MCF 10A (cell line): ENCODE measurements around the gene DRGX. TPM values are rescaled to one million over a fixed set of nuclear protein-coding genes. Genes with fewer than 3 reads are reported as not detected.

Source experiments
- BruUV-seq: library from RNA; stranded (reverse); fragments of 400-500 nt; replicated peaks from 2 replicates; lab custom pipeline; 2021; lab: Mats Ljungman, UMichigan
- CTCF ChIA-PET: fragments of 300-600 bp; sonication (Branson Sonifier 250); formaldehyde crosslinking; extraction: SDS; loops from one replicate; lab custom pipeline; 2021; ENCODE audit warnings: antibody characterized with exemption, inconsistent platforms; lab: Yijun Ruan, JAX
- POLR2A ChIA-PET: fragments of 300-600, 350-650 bp; sonication (Branson Sonifier 250); formaldehyde crosslinking; extraction: SDS; loops from one replicate; lab custom pipeline; 2020; ENCODE audit warnings: antibody characterized with exemption, inconsistent platforms; lab: Yijun Ruan, JAX
- DNase-seq: peaks from one replicate; pipeline ENCODE4 v3.0.0-alpha.2; 2018; ENCODE audit not compliant: unreplicated experiment
- H3K27ac Mint-ChIP-seq: one replicate; pipeline ENCODE4 v1.8.0; 2022; ENCODE audit warnings: mild to moderate bottlenecking, low read depth, mixed read lengths; ENCODE audit not compliant: unreplicated experiment
- H3K27me3 Mint-ChIP-seq: one replicate; pipeline ENCODE4 v1.8.0; 2022; ENCODE audit warnings: mixed read lengths; ENCODE audit not compliant: insufficient read depth, unreplicated experiment
- H3K36me3 Mint-ChIP-seq: one replicate; pipeline ENCODE4 v1.8.0; 2022; ENCODE audit warnings: mild to moderate bottlenecking, moderate library complexity, mixed read lengths; ENCODE audit not compliant: insufficient read depth, unreplicated experiment
- H3K4me1 Mint-ChIP-seq: one replicate; pipeline ENCODE4 v1.8.0; 2022; ENCODE audit warnings: mixed read lengths; ENCODE audit not compliant: insufficient read depth, unreplicated experiment
- H3K4me3 Mint-ChIP-seq: one replicate; pipeline ENCODE4 v1.8.0; 2022; ENCODE audit warnings: mild to moderate bottlenecking, moderate library complexity, mixed read lengths; ENCODE audit not compliant: unreplicated experiment
- H3K9me3 Mint-ChIP-seq: one replicate; pipeline ENCODE4 v1.8.0; 2022; ENCODE audit warnings: mixed read lengths; ENCODE audit not compliant: unreplicated experiment
- intact Hi-C: fragments of 100-400 bp; cut with micrococcal nuclease; formaldehyde crosslinking; loops from 2 replicates; pipeline ENCODE4 v1.14.1; 2022
- total RNA-seq: library from RNA; stranded (reverse); gene quantifications from 2 replicates; pipeline ENCODE4 v1.2.3, GENCODE V29; 2022
- TF ChIP-seq, protein P1 (sequence below): fragments of 200-600 bp; IDR thresholded peaks from one replicate; pipeline ENCODE4 v1.8.0; 2022; ENCODE audit warnings: antibody characterized with exemption, mild to moderate bottlenecking; ENCODE audit not compliant: unreplicated experiment

Gene DRGX
- total RNA-seq, 1 experiment from 2014 or later = not detected

DNA sequence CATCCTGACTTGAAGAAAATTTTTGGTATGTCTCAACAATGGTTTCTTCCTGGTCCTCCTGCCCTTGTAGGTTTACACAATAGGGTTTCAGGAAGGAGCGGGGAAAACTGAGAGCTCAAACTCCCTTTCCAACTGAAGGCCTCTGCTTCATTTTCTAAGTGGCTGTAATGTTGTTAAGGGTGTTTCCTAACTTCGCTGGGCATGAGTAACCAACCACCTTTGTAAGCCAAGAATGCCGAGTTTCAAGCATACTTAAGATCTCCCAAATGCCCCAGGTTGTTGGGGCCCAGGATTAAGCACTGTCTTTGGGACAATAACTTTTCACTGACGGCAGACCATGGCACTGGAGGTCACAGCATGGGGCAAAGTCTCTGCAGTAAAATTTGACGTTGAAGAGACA lies 33.6 kb upstream of the DRGX start:
- intact Hi-C loops = no loop called here
- Mint-ChIP-seq H3K36me3 (no peaks in the 10 kb centered on the region), H3K9me3 (peaks cover 8% of the 10 kb centered on the region), H3K27me3 (peaks cover 3% of the 10 kb centered on the region), H3K4me3 (no peak overlapping the region), H3K27ac (no peak overlapping the region), H3K4me1 (no peaks in the 10 kb centered on the region)
- ChIA-PET POLR2A (no interaction called here), CTCF (interaction anchor here (0.7 to 0.8 kb wide), 2 partner anchors 22 to 171 kb away, joined by 3 to 6 read pairs; no protein-coding TSS in a partner anchor)
- TF ChIP-seq, protein P1, sequence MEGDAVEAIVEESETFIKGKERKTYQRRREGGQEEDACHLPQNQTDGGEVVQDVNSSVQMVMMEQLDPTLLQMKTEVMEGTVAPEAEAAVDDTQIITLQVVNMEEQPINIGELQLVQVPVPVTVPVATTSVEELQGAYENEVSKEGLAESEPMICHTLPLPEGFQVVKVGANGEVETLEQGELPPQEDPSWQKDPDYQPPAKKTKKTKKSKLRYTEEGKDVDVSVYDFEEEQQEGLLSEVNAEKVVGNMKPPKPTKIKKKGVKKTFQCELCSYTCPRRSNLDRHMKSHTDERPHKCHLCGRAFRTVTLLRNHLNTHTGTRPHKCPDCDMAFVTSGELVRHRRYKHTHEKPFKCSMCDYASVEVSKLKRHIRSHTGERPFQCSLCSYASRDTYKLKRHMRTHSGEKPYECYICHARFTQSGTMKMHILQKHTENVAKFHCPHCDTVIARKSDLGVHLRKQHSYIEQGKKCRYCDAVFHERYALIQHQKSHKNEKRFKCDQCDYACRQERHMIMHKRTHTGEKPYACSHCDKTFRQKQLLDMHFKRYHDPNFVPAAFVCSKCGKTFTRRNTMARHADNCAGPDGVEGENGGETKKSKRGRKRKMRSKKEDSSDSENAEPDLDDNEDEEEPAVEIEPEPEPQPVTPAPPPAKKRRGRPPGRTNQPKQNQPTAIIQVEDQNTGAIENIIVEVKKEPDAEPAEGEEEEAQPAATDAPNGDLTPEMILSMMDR = no peak
- no TSS peak for BruUV-seq
- DNase-seq = no peak

DNA sequence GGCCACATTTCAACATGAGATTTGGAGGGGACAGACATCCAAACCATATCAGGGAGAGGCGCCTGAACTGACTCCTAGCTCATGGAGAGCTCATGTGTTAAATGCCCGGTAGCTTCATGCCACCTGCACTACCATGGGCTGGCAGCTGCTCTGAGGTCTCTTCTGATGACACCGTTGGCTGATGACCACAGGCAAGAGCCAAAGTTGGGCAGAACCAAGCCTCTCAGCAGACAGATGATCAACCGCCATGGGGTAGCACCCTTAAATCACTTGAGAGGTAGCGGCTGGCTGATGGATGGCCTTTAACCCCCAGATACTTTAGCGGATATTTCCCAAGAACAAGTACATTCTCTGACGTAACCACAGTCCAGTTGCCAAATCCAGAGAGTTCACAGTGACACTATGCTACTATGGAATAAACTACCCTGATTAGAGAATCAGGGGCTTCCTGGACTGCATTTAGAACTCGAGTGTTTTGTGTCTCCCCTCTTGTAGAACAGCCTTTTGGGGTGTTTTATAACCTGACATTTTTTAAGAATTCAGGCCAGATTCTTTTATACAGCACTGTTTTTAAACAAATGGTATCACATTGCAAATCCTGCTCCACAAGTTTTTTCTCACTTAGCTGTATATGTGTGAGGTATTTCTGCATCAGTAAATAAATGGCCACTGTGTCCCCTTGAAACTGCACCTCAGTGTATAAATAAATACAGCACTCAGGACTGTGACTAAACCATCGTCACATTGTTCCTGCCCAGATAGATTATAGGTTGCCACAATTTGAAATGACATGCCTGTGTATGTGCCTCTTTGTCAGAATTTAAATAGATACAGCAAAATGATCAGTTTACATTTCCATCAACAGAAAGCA lies 30.8 kb upstream of the DRGX start:
- H3K27me3 Mint-ChIP-seq = peaks cover 29% of the 10 kb centered on the region
- no peaks in the 10 kb centered on the region for H3K9me3 Mint-ChIP-seq
- intact Hi-C loops = no loop called here
- no TSS peak for BruUV-seq
- ChIA-PET POLR2A (no interaction called here), CTCF (interaction anchor here (0.6 to 1.3 kb wide), 2 partner anchors 19 to 1047 kb away, joined by 3 read pairs; no protein-coding TSS in a partner anchor)
- H3K27ac Mint-ChIP-seq = no peak overlapping the region
- no peaks in the 10 kb centered on the region for H3K4me1 Mint-ChIP-seq
- no peak overlapping the region for H3K4me3 Mint-ChIP-seq
- TF ChIP-seq, protein P1 = no peak
- DNase-seq = peak; percentile 18
- H3K36me3 Mint-ChIP-seq = no peaks in the 10 kb centered on the region

DNA sequence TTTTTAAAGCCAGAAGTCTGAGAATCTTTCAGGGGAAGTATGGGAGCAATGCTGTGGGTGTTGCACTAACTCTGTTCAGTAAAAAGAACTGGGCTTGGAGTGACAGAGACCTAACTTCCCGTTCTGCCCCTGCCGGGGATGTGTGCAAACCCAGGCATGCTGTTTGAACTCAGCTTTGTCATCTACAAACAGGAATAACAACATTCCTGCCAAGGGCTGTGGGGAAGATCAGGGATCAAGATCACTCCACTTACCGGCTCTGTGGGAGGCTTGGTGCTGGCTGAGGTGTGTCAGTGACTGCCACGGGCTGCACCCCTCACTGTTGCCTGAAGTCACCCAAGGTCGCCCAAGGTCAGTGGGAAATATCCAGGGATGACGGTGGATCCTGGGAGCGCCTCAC lies 23.1 kb upstream of the DRGX start:
- TF ChIP-seq, protein P1 = no peak
- DNase-seq = no peak
- no peaks in the 10 kb centered on the region for H3K9me3 Mint-ChIP-seq
- H3K36me3 Mint-ChIP-seq = no peaks in the 10 kb centered on the region
- H3K27ac Mint-ChIP-seq = no peak overlapping the region
- POLR2A ChIA-PET = no interaction called here
- no TSS peak for BruUV-seq
- H3K4me1 Mint-ChIP-seq = no peaks in the 10 kb centered on the region
- CTCF ChIA-PET = interaction anchor here (0.6 to 1.0 kb wide), 2 partner anchors 416 to 761 kb away, joined by 4 to 5 read pairs; no protein-coding TSS in a partner anchor
- peaks cover 43% of the 10 kb centered on the region for H3K27me3 Mint-ChIP-seq
- no peak overlapping the region for H3K4me3 Mint-ChIP-seq
- intact Hi-C loops = no loop called here

DNA sequence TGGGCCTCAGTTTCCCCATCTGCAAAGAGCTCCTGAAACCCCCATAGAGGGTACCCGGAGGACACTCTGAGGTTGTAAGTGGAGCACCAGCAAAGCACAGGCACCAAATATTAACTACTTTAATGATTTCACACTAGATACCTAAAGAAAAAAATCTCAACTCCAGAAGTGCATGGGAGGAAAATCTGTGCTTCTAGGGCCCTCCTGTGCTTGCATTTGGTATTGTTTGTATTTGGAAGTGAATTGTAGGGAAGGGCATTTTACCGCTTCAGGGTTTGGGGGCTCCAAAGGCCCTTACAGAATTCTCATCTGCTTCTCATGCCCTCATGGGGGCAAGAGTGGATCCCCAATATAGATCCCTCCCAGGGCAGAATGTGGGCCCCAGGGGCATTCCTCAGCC lies 22.4 kb upstream of the DRGX start:
- H3K27ac Mint-ChIP-seq = no peak overlapping the region
- H3K4me1 Mint-ChIP-seq = no peaks in the 10 kb centered on the region
- TF ChIP-seq, protein P1 = no peak
- no peaks in the 10 kb centered on the region for H3K36me3 Mint-ChIP-seq
- H3K4me3 Mint-ChIP-seq = no peak overlapping the region
- peaks cover 36% of the 10 kb centered on the region for H3K27me3 Mint-ChIP-seq
- BruUV-seq = no TSS peak
- H3K9me3 Mint-ChIP-seq = no peaks in the 10 kb centered on the region
- intact Hi-C loops = no loop called here
- POLR2A ChIA-PET = no interaction called here
- CTCF ChIA-PET = interaction anchor here (1.0 to 3.3 kb wide), 2 partner anchors 11 to 760 kb away, joined by 4 to 24 read pairs; no protein-coding TSS in a partner anchor
- DNase-seq = no peak
